ENCODE results near the gene ZMYND15. TPM values are rescaled to one million over a fixed set of nuclear protein-coding genes. Genes with fewer than 3 reads are reported as not detected.

Gene ZMYND15
- total RNA-seq, 2 donors from 2014 or later = 0.31 TPM; not detected in 1

- TF ChIP-seq CTCF (IDR thresholded peaks at IDR 0.05) = no peak
- Histone ChIP-seq H3K4me3 (peak overlapping the region; percentile 60 to 64), H3K27me3 (no peaks in the 10 kb centered on the region), H3K9me3 (no peaks in the 10 kb centered on the region), H3K36me3 (no peaks in the 10 kb centered on the region), H3K4me1 (peaks cover 0 to 36% of the 10 kb centered on the region in 2 donors), H3K27ac (peak overlapping the region; percentile 90 to 95)
- DNase-seq (ENCODE audit: low spot score) = no peak
Measured at GRCh38 chr17:4790705-4791088, 51.1 kb downstream of the ZMYND15 start.

GRCh38 chr17:4795168-4795567, 55.5 kb downstream of the ZMYND15 start:
- Histone ChIP-seq H3K27me3 (no peaks in the 10 kb centered on the region), H3K4me3 (no peak overlapping the region), H3K27ac (no peak overlapping the region), H3K4me1 (peaks cover 0 to 14% of the 10 kb centered on the region in 2 donors), H3K36me3 (peaks cover 12% of the 10 kb centered on the region), H3K9me3 (no peaks in the 10 kb centered on the region)
- no peak for TF ChIP-seq CTCF (IDR thresholded peaks at IDR 0.05)
- DNase-seq (ENCODE audit: low spot score) = no peak

Other genes with a start within 250 kb of the ZMYND15 start
- 10 to 100 TPM in 1 of 2 donors, 1 to 10 TPM in 1; 7.2 to 16.8 TPM for gene SPNS2, start 241.0 kb upstream of the ZMYND15 start, total RNA-seq
- gene MYBBP1A, start 184.4 kb upstream of the ZMYND15 start, total RNA-seq = 10 to 100 TPM; 19.6 to 25.8 TPM
- not detected for gene GGT6, start 179.3 kb upstream of the ZMYND15 start, total RNA-seq
- 10 to 100 TPM; 21.1 to 41.6 TPM for gene SMTNL2, start 155.3 kb upstream of the ZMYND15 start, total RNA-seq
- 10 to 100 TPM; 16.9 to 65.0 TPM for gene ALOX15, start 98.2 kb upstream of the ZMYND15 start, total RNA-seq
- gene PELP1, start 35.7 kb upstream of the ZMYND15 start, total RNA-seq = 10 to 100 TPM; 14.6 to 22.3 TPM
- 10 to 100 TPM in 1 of 2 donors, 1 to 10 TPM in 1; 9.0 to 22.9 TPM for gene ARRB2, start 29.2 kb upstream of the ZMYND15 start, total RNA-seq
- gene MED11, start 8.4 kb upstream of the ZMYND15 start, total RNA-seq = 10 to 100 TPM; 25.1 to 31.2 TPM
- gene CXCL16, start 95 bp downstream of the ZMYND15 start, total RNA-seq = 10 to 100 TPM in 1 of 2 donors, 1 to 10 TPM in 1; 5.2 to 12.4 TPM
- not detected for gene TM4SF5, start 32.1 kb downstream of the ZMYND15 start, total RNA-seq
- 1 to 10 TPM in 1 of 2 donors, not detected in 1; 3.9 TPM for gene VMO1, start 46.5 kb downstream of the ZMYND15 start, total RNA-seq
- gene GLTPD2, start 49.1 kb downstream of the ZMYND15 start, total RNA-seq = not detected
- 100 to 1,000 TPM; 153 to 201 TPM for gene PSMB6, start 56.3 kb downstream of the ZMYND15 start, total RNA-seq
- gene PLD2, start 67.3 kb downstream of the ZMYND15 start, total RNA-seq = 1 to 10 TPM; 5.5 to 6.7 TPM
- gene MINK1, start 93.5 kb downstream of the ZMYND15 start, total RNA-seq = 10 to 100 TPM; 20.9 to 22.2 TPM
- gene C17orf107, start 159.7 kb downstream of the ZMYND15 start, total RNA-seq = 1 to 10 TPM; 1.7 to 4.2 TPM
- gene CHRNE, start 163.3 kb downstream of the ZMYND15 start, total RNA-seq = 100 to 1,000 TPM in 1 of 2 donors, 10 to 100 TPM in 1; 49.3 to 167 TPM
- gene GP1BA, start 192.4 kb downstream of the ZMYND15 start, total RNA-seq = not detected
- 100 to 1,000 TPM in 1 of 2 donors, 10 to 100 TPM in 1; 99.5 to 188 TPM for gene SLC25A11, start 200.2 kb downstream of the ZMYND15 start, total RNA-seq
- gene RNF167, start 200.4 kb downstream of the ZMYND15 start, total RNA-seq = 10 to 100 TPM; 66.9 to 68.6 TPM
- gene PFN1, start 208.7 kb downstream of the ZMYND15 start, total RNA-seq = 100 to 1,000 TPM; 218 to 425 TPM
- 100 to 1,000 TPM; 235 to 563 TPM for gene ENO3, start 211.3 kb downstream of the ZMYND15 start, total RNA-seq
- 100 to 1,000 TPM in 1 of 2 donors, 10 to 100 TPM in 1; 83.9 to 122 TPM for gene SPAG7, start 228.0 kb downstream of the ZMYND15 start, total RNA-seq
- 10 to 100 TPM; 20.3 to 24.7 TPM for gene CAMTA2, start 247.8 kb downstream of the ZMYND15 start, total RNA-seq

All from right atrium auricular region (tissue), 2 donors.